ENCODE measurements around the gene CAB39L. TPM values are rescaled to one million over a fixed set of nuclear protein-coding genes. Genes with fewer than 3 reads are reported as not detected.

The CAB39L gene
- polyA plus RNA-seq, 1 donor (not counting 4 experiments of a cell fraction or from before 2014, with no cell fraction given): 10.1 TPM

DNA sequence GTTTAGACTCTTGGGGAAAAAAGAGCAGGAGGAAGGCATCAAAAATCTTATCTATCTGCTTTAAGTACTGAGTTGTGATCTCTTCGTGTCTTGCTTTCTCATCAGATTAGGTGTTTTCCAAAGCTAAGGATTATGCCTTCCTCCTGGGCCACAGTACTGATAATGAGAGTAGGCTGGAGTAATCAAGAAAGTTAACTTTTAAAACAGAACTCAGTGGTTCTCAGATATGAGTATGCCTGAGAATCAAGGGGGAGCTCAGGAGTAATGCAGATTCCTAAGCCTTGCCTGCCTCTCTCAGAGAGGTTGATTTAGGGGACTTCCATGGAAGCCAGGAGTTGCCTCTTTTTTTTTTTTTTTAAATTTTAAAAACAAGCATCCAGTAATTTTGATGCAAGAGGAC lies 172.6 kb downstream of the CAB39L start:
- no peaks in the 10 kb centered on the region for H3K9me3 ChIP-seq (ENCODE audit: control insufficient read depth, low read depth, low read length)
- dilution Hi-C loops (cut with MboI; ENCODE audit: extremely low pct_ligation_motif_present, low sequenced_read_pairs): no loop called here
- H3K79me2 ChIP-seq (ENCODE audit: control insufficient read depth, insufficient read depth, low read length): no peaks in the 10 kb centered on the region
- FAIRE-seq (no peak), DNase-seq (ENCODE audit: low read depth, low spot score) (no peak)
- H3K4me3 ChIP-seq (ENCODE audit: control insufficient read depth in 2 of 3, extremely low read depth in 1 of 3, insufficient read depth in 2 of 3, low read depth in 1 of 3, low read length in 3 of 3): no peak overlapping the region
- H2AFZ ChIP-seq (ENCODE audit: control insufficient read depth, low read length): no peak overlapping the region
- H3K4me1 ChIP-seq (ENCODE audit: control insufficient read depth, extremely low read depth, insufficient read depth, low read length): no peaks in the 10 kb centered on the region
- H3K27me3 ChIP-seq (ENCODE audit: control insufficient read depth, extremely low read depth, insufficient read depth, low read length): no peaks in the 10 kb centered on the region
- no peaks in the 10 kb centered on the region for H4K20me1 ChIP-seq (ENCODE audit: control insufficient read depth, extremely low read depth, insufficient read depth, low read length)
- TF ChIP-seq, protein P1, sequence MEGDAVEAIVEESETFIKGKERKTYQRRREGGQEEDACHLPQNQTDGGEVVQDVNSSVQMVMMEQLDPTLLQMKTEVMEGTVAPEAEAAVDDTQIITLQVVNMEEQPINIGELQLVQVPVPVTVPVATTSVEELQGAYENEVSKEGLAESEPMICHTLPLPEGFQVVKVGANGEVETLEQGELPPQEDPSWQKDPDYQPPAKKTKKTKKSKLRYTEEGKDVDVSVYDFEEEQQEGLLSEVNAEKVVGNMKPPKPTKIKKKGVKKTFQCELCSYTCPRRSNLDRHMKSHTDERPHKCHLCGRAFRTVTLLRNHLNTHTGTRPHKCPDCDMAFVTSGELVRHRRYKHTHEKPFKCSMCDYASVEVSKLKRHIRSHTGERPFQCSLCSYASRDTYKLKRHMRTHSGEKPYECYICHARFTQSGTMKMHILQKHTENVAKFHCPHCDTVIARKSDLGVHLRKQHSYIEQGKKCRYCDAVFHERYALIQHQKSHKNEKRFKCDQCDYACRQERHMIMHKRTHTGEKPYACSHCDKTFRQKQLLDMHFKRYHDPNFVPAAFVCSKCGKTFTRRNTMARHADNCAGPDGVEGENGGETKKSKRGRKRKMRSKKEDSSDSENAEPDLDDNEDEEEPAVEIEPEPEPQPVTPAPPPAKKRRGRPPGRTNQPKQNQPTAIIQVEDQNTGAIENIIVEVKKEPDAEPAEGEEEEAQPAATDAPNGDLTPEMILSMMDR (optimal IDR thresholded peaks at IDR 0.05 in 1 of 3, IDR thresholded peaks at IDR 0.05 in 1 of 3, conservative IDR thresholded peaks at IDR 0.05 in 1 of 3; ENCODE audit: extremely low read depth in 1 of 3, insufficient read depth in 2 of 3, low read length in 3 of 3): no peak
- TF ChIP-seq EZH2 (IDR thresholded peaks at IDR 0.05; ENCODE audit: low read length): no peak
- no peak overlapping the region for H3K4me2 ChIP-seq (ENCODE audit: control insufficient read depth, extremely low read depth, insufficient read depth, low read depth, low read length)
- no peak overlapping the region for H3K27ac ChIP-seq (ENCODE audit: control insufficient read depth, insufficient read depth, low read length)
- H3K9ac ChIP-seq (ENCODE audit: control insufficient read depth, extremely low read depth, insufficient read depth, low read length): no peak overlapping the region
- H3K9me1 ChIP-seq (ENCODE audit: control insufficient read depth, extremely low read depth, insufficient read depth, low read length): no peaks in the 10 kb centered on the region
- H3K36me3 ChIP-seq (ENCODE audit: control insufficient read depth in 2 of 2, extremely low read depth in 1 of 2, insufficient read depth in 2 of 2, low read length in 2 of 2): peaks cover 0 to 1% of the 10 kb centered on the region in 2 experiments

DNA sequence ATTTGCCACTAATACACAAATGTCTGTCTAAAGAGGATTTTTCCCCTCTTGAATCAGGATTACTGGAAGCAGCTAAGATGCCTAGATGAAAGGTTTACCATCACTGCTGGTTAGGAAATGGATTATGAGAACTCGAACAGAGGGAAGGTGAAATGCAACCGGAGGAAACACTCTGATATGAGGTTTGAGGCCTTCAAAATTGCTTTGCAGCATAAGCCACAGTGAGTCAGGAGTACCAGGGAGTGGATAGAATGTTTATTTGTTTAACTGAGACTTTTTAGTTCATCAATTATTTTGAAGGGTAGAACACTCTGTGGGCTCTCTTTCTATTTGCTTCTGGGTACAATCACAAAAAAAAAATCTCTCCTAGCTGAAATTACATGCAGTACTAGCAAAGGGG lies 178.0 kb downstream of the CAB39L start:
- TF ChIP-seq, protein P1 (optimal IDR thresholded peaks at IDR 0.05 in 1 of 3, IDR thresholded peaks at IDR 0.05 in 1 of 3, conservative IDR thresholded peaks at IDR 0.05 in 1 of 3; ENCODE audit: extremely low read depth in 1 of 3, insufficient read depth in 2 of 3, low read length in 3 of 3): no peak
- TF ChIP-seq EZH2 (IDR thresholded peaks at IDR 0.05; ENCODE audit: low read length): no peak
- Histone ChIP-seq H3K79me2 (ENCODE audit: control insufficient read depth, insufficient read depth, low read length) (no peaks in the 10 kb centered on the region), H3K9me3 (ENCODE audit: control insufficient read depth, low read depth, low read length) (no peaks in the 10 kb centered on the region), H3K4me3 (ENCODE audit: control insufficient read depth in 2 of 3, extremely low read depth in 1 of 3, insufficient read depth in 2 of 3, low read depth in 1 of 3, low read length in 3 of 3) (no peak overlapping the region), H3K36me3 (ENCODE audit: control insufficient read depth in 2 of 2, extremely low read depth in 1 of 2, insufficient read depth in 2 of 2, low read length in 2 of 2) (peaks cover 0 to 1% of the 10 kb centered on the region in 2 experiments), H3K9ac (ENCODE audit: control insufficient read depth, extremely low read depth, insufficient read depth, low read length) (no peak overlapping the region), H3K4me1 (ENCODE audit: control insufficient read depth, extremely low read depth, insufficient read depth, low read length) (no peaks in the 10 kb centered on the region), H3K4me2 (ENCODE audit: control insufficient read depth, extremely low read depth, insufficient read depth, low read depth, low read length) (no peak overlapping the region), H4K20me1 (ENCODE audit: control insufficient read depth, extremely low read depth, insufficient read depth, low read length) (no peaks in the 10 kb centered on the region), H3K27ac (ENCODE audit: control insufficient read depth, insufficient read depth, low read length) (no peak overlapping the region), H2AFZ (ENCODE audit: control insufficient read depth, low read length) (no peak overlapping the region), H3K27me3 (ENCODE audit: control insufficient read depth, extremely low read depth, insufficient read depth, low read length) (no peaks in the 10 kb centered on the region), H3K9me1 (ENCODE audit: control insufficient read depth, extremely low read depth, insufficient read depth, low read length) (no peaks in the 10 kb centered on the region)
- no peak for DNase-seq (ENCODE audit: low read depth, low spot score)
- dilution Hi-C loops (cut with MboI; ENCODE audit: extremely low pct_ligation_motif_present, low sequenced_read_pairs): no loop called here
- FAIRE-seq: no peak

All from keratinocyte (primary cell).